ENCODE data around the gene EHF. TPM values are rescaled to one million over a fixed set of nuclear protein-coding genes. Genes with fewer than 3 reads are reported as not detected.

The EHF gene
- total and polyA plus RNA-seq, 9 of the 15 experiments (the other 6 are each of a cell fraction or from before 2014, with no cell fraction given), result 0.04 to 0.54 (median 0.37) TPM

GRCh38 chr11:34575261-34575660 is 45.6 kb upstream of the EHF start (continued):
- TF ChIP-seq TCF7 (IDR thresholded peaks at IDR 0.05; ENCODE audit: borderline replicate concordance), result no peak
- no peak for TF ChIP-seq CHD7 (IDR thresholded peaks at IDR 0.05; ENCODE audit: low read depth, low read length)
- TF ChIP-seq ELK3 (CRISPR knock-in tag; IDR thresholded peaks at IDR 0.05), result no peak
- TF ChIP-seq RAD51 (IDR thresholded peaks at IDR 0.05; ENCODE audit: borderline replicate concordance, low read depth), result no peak
- no peak for TF ChIP-seq ZNF518B (CRISPR knock-in tag; IDR thresholded peaks at IDR 0.05)
- no peak for TF ChIP-seq MTA1 (IDR thresholded peaks at IDR 0.05; ENCODE audit: borderline replicate concordance)
- no peak for TF ChIP-seq MBD1 (CRISPR knock-in tag; IDR thresholded peaks at IDR 0.05)
- TF ChIP-seq MAFF (IDR thresholded peaks at IDR 0.05; ENCODE audit: low read length), result no peak

All from K562 (cell line).